Measurements from ENCODE around the gene MLLT1.

The MLLT1 gene

DNA sequence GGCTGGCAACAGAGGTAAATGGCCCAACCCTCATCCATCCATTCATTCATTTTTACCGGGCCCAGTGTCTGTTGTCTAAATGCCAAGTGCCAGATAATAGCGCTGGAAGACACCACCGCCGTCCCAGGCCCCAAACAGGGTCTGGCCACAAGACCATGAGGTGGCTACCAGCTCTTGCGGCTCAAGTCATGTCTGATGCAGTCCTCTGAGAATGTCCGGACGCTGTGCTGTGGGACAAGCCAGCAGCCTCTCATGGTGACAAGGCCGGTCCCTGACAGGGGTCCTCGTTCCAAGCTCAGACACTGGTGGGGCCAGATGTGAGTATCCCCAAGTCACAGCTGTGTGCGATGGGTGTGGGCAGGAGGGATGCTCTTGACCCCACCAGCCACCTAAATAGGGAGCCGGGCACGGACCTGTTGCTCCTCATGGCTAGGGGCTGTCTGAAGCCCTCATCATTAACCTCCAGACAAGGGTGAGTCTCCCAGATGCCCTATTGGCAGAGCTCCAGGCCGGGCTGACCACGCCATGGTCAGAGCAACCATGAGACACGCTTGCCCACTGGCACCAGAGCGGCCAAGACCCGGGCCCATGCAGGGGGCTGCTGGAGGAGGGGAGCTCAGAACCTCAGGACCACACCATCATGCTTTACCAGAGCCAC lies 58.4 kb downstream of the MLLT1 start:
- DNase-seq (ENCODE audit: low spot score): no peak

- peak; percentile 89 for DNase-seq (ENCODE audit: low spot score)
Observed at GRCh38 chr19:6220385-6221191, 59.2 kb downstream of the MLLT1 start.

- DNase-seq (ENCODE audit: low spot score): no peak
Observed at GRCh38 chr19:6219586-6220290, 60.0 kb downstream of the MLLT1 start.

DNA sequence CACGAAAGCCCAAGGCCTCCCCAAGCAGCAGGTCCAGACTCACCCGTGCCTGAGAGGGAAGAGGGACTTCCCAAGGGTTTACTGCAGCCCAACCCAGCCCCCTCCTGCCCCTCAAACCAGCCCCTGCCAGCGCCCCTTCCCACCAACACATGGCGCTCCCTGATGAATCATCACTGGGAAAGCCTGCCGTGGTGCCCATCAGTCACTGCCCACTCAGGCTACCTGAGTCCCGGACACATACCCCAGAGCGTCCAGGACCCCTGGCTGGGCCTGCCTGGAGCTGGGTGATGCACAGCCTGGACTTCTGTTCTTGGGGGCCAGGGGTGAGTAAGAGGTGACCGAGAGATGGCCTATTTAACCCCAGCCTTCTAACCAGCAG lies 60.6 kb downstream of the MLLT1 start:
- no peak for DNase-seq (ENCODE audit: low spot score)

- DNase-seq (ENCODE audit: low spot score): peak; percentile 93
Observed at GRCh38 chr19:6218491-6219146, 61.2 kb downstream of the MLLT1 start.

GRCh38 chr19:6217752-6218334 lies 61.9 kb downstream of the MLLT1 start:
- no peak for DNase-seq (ENCODE audit: low spot score)

DNA sequence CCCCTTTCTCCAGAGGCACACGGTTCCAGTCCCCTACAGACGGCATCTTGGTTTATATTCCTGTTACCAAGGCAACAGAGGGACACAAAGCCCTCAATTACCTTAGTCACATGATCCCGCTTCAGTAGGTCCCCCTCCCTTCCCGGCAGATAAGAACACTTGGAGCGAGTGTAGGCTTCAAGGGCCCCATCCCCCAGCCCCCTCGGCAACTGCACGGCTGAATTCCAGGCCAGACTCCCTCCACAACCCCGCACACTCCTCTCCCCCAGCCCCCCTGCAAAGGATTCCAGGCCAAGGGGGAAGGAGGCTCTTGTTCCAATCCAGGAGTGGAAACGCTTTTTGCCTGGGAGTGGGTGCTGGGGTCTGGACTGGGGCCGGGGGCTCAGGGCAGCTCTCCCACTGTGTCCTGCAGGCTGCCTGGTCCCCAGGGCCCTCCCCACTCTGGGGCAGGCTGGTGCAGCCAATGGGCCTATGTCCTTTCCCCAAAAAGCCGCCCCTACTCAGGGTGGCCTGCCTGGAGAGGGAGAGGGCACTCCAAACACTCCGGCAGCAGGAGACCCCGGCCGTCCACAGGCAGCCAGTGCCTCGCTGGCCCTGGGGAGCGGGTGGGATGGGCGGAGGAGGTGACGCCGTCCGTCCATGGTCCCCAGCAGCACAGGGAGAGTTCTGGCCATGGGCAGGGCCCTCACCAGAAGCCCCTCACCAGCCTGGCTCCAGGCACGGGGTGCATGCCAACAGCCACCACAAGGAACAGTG lies 62.6 kb downstream of the MLLT1 start:
- no peak for DNase-seq (ENCODE audit: low spot score)

DNA sequence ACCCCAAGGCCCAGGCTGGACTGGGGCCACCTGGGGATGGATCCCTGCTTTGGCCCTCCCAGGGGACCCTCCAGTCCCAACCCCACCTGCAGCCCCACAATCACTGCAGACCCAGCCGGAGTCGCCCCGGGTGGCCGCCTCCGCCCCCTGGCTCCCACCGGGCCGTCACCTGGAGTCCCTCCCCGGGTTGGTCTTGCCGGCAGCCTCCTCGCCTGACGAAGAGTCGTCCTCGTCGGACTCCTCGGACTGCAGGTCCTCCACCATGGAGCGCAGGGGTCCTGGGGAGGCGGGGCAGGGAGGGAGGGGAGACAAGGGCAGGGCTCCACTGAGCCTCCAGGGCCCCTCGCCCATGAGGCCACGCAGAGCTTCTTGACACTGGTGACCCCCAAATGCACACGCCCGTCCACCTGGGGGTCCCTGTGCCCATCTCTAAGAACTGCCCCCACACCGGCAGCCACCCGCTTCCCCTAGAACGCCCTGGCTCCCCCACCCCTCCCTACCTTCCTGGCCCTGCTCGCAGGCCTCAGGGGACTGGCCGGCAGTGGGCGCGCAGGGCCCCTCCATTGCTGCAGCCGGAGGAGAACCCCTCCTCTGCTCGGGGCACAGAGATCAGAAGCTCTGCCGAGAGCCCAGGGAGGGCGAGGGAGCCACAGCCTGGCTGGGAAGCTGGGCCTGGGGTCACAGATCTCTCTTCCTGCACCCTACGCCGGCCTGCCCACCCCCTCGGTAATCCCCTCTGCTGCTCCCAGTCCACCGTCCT lies 63.4 kb downstream of the MLLT1 start:
- DNase-seq (ENCODE audit: low spot score): no peak

GRCh38 chr19:6215701-6216235 lies 64.0 kb downstream of the MLLT1 start:
- DNase-seq (ENCODE audit: low spot score): no peak

DNA sequence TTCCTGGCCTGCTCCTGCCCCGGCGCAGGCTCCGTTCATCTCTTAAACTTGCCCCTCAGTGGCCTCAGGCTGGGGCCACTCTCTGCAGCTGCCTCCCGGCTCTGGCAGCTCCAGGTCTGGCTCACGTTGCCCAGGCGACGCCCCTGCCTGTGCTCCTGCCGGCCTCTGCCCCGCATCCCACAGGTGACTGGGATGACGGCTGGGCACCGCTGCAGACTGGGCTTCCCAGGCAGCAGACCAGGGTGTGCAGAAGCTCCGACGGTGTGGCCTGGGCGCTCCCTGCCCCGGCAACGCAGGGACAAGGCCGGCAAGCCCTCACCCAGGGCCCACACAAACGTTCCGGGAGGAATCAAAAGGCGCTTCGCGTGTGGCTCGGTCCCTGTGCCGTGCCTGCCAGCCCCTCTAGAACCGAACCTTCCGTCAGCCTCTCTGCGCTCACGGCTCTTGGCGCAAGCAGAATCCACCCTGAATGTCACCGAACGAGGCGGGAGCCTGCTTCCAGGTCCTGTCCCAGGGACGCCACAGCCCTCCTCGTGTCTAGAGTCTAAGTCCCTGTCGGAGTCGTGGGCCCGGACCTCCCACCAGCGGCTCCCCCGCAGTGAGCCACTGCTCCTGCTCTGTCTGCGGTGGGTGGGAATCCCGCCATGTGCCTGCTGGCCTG lies 64.8 kb downstream of the MLLT1 start:
- DNase-seq (ENCODE audit: low spot score): no peak

DNA sequence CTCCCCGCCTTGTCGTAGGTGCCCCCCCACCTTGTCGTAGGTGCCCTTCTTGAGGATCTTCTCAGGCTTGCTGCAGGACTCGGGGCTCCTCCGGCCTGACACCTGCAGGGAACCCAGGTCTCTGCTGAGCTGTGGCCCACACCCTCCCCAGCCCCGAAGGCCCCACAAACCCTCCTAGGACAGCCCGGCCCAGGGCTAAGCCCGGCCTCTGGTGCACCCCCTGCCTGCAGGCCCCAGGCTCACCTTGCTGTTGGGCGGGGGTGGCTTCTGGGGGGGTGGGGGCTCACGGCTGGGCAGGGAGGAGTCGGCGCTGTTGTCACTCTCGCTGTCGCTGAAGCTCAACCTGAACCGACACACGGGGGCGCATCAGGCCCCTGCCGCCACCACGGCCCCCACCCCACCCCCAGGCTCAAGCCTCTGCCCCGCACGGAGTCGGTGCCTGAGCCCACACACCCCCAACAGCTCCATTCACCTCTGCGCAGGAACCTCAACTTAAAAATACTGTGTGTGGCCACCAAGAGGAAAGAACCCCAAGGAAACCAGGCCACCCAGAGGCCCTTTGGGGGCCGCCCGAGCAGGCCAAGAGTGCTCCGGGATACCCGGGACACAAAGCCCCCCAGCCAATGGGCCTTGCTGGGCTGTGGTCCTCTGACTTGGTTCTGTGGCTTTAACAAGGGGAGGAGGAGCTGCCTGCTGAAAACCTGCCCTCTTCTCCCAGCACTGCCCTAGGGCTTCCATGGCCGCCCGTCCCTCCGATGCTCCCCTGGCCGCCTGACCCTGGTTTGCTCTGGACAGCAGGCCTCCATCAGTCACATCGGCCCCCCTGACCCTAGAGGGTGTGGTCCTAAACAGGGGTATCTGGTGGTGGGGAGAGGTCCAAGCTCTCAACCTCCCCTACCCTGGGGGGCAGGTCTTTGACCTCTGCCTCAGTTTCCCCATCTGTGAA lies 65.8 kb downstream of the MLLT1 start:
- no peak for DNase-seq (ENCODE audit: low spot score)

GRCh38 chr19:6213266-6213595 lies 66.5 kb downstream of the MLLT1 start:
- DNase-seq (ENCODE audit: low spot score): no peak

DNA sequence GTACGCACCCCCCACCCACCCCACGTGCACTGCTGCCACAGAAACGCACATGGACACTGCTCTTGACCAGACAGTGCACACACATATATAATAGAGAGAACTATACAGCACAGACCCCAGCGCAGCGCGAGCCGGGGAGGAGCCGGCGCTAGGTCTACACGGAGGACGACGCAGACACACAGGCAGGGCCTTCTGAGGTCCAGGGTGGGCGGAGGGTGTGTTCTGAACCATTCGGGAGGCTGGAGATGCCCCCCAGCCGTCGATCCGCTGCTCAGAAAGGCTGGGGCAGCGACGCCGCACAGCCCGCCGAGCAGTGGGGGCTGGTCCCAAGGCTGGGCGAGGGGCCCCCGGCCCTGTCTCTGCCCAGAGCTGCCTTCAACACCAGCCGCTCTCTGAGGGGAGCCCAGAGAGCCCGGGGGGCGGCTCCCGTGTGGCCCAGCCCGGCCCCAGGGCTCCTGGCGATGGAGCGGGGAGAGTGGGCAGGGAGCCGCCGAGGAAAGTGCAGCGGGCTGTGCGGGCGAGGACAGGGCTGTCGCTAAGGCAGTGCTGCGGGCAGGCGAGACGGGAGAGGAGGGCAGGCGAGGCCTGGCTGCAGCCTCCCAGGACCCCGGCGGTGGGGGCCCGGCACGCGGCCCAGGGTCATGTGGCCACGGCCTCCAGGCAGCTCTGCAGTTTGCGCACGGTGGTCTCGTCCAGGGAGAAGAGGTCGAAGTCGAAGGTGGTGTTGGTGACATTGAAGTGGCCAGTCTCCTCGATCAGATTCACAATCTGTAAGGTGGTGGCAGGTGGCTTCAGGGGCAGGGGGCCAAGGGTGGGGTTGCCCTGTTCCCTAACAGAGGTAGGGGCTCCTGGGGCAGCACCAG lies 67.1 kb downstream of the MLLT1 start:
- DNase-seq (ENCODE audit: low spot score): no peak

DNA sequence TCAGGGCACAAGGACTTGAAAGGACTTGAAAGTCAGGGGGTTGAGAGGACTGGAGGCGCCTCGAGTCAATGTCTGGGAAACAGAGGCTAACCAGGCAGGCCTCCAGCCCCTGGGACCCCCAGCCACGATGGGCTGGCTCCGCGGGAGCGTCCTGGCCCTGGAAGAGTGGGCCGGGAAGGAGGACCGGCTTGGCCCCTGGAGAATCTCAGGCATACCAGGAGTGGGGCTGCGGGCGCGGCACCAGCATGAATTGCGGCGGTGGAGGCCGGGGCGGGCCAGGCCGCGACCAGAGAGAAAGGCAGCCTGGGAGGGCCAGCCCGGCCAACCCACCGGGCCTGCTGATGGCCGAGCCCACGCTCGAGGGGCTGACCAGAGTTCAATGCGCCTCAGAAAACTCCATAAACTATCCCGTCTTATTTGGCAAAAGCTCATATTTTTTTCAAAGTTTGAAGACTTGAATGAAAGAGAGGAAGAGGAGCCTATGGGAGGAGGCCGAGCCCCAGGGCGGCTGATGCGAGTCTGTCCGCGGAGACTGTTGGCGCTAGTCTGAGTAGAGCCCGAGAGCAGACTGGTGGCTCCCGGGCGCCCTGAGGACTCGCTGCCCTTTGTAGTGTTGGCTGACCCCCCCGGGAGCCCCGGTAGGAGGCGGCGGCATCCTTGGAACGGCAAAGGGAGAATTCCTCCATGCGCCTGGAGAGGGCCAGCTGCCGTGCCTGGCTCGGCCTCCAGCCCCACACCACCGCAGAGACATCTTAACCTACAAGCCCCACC lies 68.0 kb downstream of the MLLT1 start:
- no peak for DNase-seq (ENCODE audit: low spot score)

- no peak for DNase-seq (ENCODE audit: low spot score)
Observed at GRCh38 chr19:6210721-6211600, 68.8 kb downstream of the MLLT1 start.

DNA sequence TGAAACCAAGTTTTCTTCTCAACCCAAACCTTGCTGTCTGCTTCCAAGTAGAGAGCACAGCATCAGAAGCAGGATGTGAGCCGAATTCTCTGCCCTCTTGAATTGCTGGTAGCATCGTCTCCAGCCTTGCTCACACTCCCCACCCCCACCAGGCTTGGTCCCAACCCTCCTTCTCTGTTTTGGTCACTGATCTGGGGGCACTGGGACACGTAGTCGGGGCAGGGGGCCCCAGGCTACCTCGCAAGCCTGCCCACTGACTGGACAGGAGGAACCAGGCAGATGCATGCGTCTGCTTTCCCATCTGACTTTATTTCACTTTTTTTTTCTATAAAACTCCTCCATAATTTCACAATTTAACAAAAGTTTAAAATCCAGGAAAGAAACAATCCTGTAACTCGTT lies 69.7 kb downstream of the MLLT1 start:
- DNase-seq (ENCODE audit: low spot score): no peak
